Testis (tissue), 2 donors: ENCODE data around the gene BEND3.

Experiments used
- CTCF ChIP-seq, 3 experiments: fragments of 450-650 bp in 2 of 3; fragments of 200-600 bp in 1 of 3; sonication (generic) in 1 of 3; IDR thresholded peaks; one replicate each; pipeline ENCODE4 v1.5.1; 2016 to 2019; ENCODE audit warnings: antibody characterized with exemption in 3 of 3, mild to moderate bottlenecking in 2 of 3, moderate library complexity in 1 of 3
- POLR2A ChIP-seq: fragments of 450-650 bp; IDR thresholded peaks from one replicate; pipeline ENCODE4 v1.6.1; 2017; ENCODE audit warnings: antibody characterized with exemption, mild to moderate bottlenecking, moderate library complexity

GRCh38 chr6:107156617-107157016 lies 41.3 kb upstream of the BEND3 start:
- TF ChIP-seq POLR2A = no peak
- TF ChIP-seq CTCF (IDR thresholded peaks at IDR 0.05) = no peak
